WI38 (cell line): ENCODE data around the gene CMTM4.
"Not testable (repeated sequence)": the region's sequence is repeated elsewhere in the genome, so short reads cannot be mapped to it uniquely, and the experiment has no call there.

Experiments
- H3K4me3 ChIP-seq: 2 replicates; pipeline ENCODE4 v1.5.1; 2011; ENCODE audit warnings: low read depth, mild to moderate bottlenecking, control low read depth, low read length
- CTCF ChIP-seq: IDR thresholded peaks from 2 replicates; pipeline ENCODE4 v1.5.1; 2012; ENCODE audit warnings: low read depth, mild to moderate bottlenecking, control low read depth, low read length

The CMTM4 gene

GRCh38 chr16:66629856-66630255 lies 66.7 kb downstream of the CMTM4 start:
- no peak for TF ChIP-seq CTCF
- H3K4me3 ChIP-seq: no peak overlapping the region

DNA sequence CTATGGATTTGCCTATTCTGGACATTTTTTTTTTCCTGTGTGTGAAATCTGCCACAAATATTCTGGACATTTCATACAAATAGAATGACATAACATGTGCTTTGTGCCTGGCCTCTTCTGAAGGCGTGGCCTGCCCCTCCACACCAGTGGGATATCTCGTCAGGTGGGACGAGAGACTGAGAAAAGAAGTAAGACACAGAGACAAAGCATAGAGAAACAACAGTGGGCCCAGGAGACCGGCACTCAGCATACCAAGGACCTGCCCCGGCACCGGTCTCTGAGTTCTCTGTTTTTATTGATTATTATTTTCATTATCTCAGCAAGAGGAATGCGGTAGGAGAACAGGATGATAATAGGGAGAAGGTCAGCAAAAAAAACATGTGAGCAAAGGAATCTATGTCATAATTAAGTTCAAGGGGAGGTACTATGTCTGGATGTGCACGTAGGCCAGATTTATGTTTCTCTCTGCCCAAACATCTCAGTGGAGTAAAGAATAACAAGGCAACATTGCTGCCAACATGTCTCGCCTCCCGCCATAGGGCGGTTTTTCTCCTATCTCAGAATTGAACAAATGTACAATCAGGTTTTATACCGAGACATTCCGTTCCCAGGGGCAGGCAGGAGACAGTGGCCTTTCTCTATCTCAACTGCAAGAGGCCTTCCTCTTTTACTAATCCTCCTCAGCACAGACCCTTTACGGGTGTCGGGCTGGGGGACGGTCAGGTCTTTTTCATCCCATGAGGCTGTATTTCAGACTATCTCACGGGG lies 68.7 kb downstream of the CMTM4 start:
- H3K4me3 ChIP-seq: not testable (repeated sequence)

GRCh38 chr16:66623755-66624154 lies 72.8 kb downstream of the CMTM4 start:
- TF ChIP-seq CTCF: no peak
- no peak overlapping the region for H3K4me3 ChIP-seq

GRCh38 chr16:66622863-66623262 lies 73.7 kb downstream of the CMTM4 start:
- no peak for TF ChIP-seq CTCF

GRCh38 chr16:66621973-66622372 lies 74.6 kb downstream of the CMTM4 start:
- H3K4me3 ChIP-seq: no peak overlapping the region
- no peak for TF ChIP-seq CTCF

More at GRCh38 chr16:66622863-66623262, 73.7 kb downstream of the CMTM4 start:
- no peak overlapping the region for H3K4me3 ChIP-seq

- H3K4me3 ChIP-seq: no peak overlapping the region
- no peak for TF ChIP-seq CTCF
Observed at GRCh38 chr16:66620429-66620795, 76.1 kb downstream of the CMTM4 start.

DNA sequence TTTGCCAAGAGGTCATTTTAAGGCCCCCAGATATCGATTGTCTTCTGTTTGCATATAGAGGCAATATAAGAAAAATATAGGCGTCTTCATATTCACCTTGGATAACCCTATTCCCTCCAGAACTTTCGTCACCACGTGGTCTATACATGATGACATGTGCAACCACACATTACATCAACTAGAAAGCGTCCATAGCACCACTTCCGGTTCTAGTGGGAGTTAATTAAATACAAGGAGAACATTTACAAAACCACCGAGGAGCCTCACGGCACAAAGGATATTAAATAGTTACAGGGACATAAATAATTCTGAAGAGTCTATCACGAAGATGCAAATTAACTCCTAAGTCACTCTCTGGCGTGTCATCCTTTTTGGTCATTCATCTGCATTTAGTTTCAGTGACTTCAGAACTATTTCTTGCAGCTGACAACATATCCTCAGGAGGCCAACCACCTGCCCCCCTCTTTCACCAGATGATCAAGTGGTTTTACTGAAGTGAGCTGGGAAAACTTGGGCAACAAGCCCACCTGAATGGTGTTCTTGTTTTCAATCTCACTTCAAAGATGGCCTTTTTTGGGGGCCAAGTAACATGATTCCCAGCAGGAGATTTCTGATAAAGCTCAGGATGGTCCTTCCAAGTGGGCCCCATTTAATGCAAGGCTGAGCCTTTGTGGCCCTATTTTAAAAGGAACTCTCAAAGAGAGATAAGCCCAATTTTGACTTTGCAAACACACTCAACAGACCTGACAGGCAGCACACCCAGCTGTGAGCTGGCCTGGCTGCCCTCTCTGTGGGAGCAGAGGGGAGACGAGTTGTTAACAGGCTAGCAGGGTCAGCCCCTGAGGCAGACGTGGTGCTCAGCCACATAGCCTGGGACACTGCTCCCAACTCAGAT lies 76.8 kb downstream of the CMTM4 start:
- no peak for TF ChIP-seq CTCF
- H3K4me3 ChIP-seq: no peak overlapping the region
